GM18867 (cell line): ENCODE measurements around the gene KIAA0825.
A peak's percentile ranks its signal among the peaks of the same experiment; 100 is the strongest.

ENCODE experiments used
- ATAC-seq: cut with Tn5 transposase; IDR thresholded peaks from one replicate; pipeline ENCODE4 v1.9.1; 2021; ENCODE audit warnings: mild to moderate bottlenecking, moderate library complexity; ENCODE audit not compliant: unreplicated experiment

Gene KIAA0825

GRCh38 chr5:94618493-94619328 is at the start of gene KIAA0825, which contains the start of gene SLF1:
KIAA0825 (minus strand) TSS chr5:94618604; CDS start chr5:94537126, 81,478 bp downstream.
SLF1 (plus strand) TSS chr5:94618669; CDS start chr5:94628811, 10,142 bp downstream.
- ATAC-seq, result peak; percentile 99

DNA sequence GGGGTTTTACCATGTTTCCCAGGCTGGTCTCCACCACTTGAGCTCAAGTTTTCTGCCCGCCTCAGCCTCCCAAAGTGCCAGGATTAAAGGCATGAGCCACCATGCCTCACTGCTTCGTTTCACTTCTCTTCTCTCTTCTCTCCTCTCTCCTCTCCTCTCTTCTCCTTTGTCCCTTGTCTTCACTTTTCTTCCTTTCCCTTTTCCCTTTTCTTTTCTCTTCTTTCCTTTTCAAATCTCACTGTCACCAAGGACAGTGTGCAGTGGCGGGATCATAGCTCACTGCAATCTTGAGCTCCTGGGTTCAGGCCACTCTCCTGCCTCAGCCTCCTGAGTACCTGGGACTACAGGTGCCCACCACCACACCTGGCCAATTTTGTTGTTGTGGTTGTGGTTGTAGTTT is 49.5 kb upstream of the KIAA0825 start:
- no peak for ATAC-seq

- no peak for ATAC-seq
These were observed 42.7 kb upstream of the KIAA0825 start for GRCh38 chr5:94661086-94661485.

DNA sequence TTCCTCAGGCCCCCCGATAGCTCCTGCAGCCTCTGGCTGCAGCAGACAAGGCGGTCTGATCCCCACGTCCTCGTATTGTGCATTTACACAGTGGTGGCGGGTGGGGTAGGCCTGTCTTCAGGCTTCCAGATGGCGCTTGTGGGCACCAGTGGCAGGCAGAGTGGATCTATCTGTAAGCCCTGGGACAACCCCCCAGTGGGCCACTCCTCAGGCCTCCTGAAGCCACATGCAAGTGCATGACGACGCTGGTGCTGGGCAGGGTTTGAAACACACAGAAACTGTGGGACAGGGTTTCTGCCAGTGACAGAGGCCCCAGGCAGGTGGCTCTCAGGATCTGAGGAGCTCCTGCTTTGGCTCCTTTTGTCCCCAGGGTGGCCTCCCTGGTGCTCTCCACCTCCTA is 42.1 kb upstream of the KIAA0825 start:
- no peak for ATAC-seq

DNA sequence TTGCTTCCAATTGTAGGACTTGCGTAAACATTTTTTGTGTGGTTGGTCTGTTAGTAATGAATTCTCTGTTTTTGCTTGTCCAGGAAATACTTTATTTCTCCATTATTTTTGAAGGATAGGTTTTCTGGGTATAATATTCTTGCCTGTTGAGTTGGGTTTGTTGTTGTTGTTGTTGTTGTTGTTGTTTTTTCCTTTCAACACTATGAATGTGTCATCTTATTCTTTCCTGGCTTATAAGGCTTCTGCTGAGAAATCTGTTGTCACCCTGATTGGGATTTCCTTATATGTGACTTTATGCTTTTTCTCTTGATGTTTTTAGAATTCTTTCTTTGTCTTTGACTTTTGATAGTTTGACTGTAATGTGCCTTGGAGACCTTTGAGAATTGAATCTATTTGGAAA is 39.9 kb upstream of the KIAA0825 start:
- ATAC-seq, result no peak

- ATAC-seq, result no peak
These were observed 31.5 kb upstream of the KIAA0825 start for GRCh38 chr5:94649874-94650273.

DNA sequence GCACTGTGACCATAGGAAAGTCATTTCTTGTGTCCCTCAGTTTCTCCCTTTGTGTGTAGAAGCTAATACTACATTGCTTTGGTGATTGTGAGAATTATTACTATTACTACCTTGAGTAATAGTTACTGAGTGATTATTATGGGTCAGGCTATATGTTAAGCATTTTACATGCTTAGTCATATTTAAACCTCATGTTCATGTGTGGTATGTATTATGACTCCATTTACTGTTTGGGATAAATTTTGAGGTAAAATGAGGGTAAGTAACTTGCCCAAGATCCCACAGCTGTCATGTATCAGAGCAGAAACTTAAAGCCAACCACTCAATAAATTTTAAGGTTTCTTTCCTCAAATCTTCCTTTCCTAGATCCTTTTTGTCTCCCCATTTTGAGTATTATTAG is 28.4 kb upstream of the KIAA0825 start:
- no peak for ATAC-seq

GRCh38 chr5:94645053-94645452 is 26.6 kb upstream of the KIAA0825 start:
- ATAC-seq, result no peak

DNA sequence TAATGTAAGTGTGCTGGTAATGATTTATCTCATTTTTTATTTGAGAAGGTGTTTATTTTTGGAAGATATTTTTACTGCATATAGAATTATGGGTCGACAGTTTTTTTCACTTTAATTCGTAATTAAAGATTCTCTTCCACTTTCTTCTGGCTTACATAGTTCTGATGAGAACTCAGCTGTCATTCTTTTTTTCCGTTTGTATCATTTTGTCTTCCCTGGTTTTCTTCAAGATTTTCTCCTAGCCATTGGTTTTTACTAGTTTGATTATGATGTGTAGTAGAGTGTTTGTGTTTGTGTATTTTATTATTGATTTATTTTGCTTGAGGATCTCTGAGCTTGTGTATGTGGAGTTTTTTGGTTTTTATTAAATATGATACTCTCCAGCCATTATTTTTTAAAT is 21.8 kb upstream of the KIAA0825 start:
- no peak for ATAC-seq

DNA sequence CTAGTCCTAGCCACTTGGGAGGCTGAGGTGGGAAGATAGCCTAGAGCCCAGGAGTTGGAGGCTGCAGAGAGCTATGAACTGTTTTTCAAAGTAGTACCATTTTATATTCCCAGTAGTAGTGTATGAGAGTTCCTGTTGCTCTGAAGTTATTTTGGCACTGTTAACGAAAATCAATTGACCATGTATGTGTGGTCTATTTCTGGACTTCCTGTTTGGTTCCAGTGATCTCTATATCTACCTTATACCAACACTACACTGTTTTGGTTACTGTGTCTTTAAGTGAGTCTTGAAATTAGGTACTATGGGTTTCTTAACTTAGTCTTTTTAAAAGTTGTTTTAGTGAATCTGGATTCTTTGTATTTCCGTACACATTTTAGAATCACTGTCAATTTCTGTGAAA is 13.6 kb upstream of the KIAA0825 start:
- ATAC-seq, result peak; percentile 96

DNA sequence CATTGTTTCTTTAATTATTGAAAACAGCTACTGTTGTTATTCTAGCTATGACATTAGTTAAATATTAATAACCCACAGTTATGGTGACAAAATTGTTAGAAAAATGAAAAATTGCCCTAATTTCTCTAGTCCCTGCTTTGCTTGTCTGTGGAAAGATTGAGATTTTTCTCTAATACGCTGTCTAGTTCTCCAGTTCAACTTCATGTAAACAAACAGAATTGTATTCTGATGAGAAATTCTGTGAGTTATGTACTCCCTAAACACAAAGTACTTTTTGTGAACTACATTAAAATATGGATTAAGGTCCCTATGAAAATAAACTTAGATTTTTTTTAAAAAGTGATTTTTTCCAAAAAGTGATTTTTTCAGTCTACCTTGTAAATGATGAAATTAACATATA is 8.8 kb upstream of the KIAA0825 start:
- ATAC-seq, result no peak

DNA sequence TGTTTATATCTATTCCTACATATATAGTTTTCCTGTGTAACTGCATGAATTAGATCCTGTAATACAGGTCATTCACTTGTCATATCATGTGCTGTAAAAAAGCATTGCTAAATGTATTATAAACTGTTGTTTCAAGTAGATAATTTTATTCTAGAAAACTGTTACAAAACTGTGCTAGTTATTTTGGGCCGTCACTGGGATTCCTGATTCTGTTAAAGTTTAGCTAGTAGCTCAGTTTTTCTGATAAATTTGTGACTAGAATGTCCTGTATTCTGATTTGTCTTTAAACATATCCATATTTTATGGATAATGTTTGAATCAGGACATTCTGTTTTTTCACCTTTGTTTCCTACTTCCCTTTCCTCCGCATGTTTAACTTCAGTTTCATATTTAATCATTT is 5.5 kb upstream of the KIAA0825 start:
- ATAC-seq, result no peak

DNA sequence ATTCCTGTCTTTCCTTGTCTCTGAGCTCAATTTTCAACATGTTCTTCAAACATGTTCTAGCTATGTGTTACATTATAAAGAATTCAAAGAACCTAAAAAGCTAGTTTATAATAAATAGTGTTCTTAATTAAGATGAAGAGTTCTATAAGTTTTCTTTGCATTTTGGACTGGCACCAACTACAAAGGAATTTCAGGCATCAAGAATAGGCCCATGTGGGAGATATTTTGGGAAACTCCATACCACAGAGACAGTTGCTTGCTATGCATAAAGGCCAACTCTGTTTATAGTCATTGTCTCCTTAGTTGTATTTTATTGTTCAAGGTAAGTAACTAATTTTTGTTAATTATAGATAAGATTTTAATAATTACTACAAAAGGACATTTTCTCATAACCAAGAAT is 4.6 kb upstream of the KIAA0825 start:
- ATAC-seq, result no peak

DNA sequence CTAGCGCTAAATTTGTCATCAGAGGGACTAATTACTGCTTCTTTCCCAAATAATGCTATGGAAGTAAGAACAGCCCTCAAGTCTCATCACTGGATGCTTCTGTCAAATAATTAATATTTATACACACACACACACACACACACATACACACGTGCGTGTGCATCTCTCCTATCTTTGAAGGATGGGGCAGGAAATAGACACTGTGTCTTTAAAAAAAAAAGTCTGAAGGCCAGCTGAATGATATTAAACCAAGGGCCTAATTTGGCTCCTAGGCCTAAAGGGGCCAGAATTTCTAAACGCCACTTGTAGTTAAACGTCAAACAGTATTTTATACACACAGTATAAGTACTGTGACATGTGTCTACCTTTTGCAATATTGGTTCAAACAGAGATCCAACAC is 3.4 kb upstream of the KIAA0825 start:
- ATAC-seq, result no peak

GRCh38 chr5:94620256-94620655 is 1.9 kb upstream of the KIAA0825 start:
- no peak for ATAC-seq

- peak; percentile 26 for ATAC-seq
These were observed 343 bp downstream of the KIAA0825 start for GRCh38 chr5:94618029-94618492.

DNA sequence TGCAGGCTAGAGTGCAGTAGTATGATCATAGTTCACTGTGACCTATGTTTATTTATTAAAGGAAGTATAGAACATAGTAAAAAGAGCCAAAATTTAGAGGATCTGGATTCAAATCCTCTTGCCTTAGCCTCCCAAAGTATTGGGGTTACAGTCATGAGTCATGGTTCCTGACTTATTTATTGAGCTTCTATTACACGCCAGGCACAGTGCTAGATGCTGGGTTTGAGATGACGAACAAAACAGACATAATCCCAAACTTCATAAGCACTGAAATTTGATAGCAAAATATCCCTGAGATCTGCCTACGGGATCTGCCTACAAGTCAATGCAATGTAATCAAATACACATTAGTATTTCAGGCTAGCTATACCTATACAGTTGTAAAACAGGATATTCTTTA is 2.5 kb downstream of the KIAA0825 start:
- no peak for ATAC-seq

DNA sequence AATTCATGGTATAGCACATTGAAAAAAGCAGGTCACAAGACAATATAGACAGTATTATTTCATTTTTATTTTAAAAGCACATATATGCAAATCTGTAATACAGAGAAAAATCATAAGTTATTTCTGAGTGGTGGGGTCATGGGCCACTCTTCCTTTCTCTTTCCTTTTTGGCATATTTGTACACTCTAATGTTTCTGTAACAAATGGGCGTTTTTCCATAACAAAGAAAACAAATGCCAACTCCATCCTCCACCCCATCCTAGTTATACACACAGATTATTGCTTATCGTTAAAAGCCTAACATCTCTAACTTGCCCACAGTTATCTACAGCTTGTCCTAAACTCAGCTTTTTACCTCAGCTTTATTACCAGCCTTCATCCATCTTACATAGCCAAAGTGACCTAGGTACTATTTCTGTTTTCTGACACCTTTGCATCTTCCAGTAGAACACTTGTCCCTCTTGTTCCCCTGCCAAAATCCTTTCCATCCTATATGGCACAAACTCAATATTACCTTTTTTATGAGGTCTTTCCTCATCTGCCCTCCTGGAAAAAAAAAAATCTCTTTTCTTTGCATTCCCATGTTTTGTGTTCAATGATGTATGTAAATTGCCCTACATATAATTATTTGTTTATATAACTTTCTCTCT is 4.1 kb downstream of the KIAA0825 start:
- ATAC-seq, result no peak

DNA sequence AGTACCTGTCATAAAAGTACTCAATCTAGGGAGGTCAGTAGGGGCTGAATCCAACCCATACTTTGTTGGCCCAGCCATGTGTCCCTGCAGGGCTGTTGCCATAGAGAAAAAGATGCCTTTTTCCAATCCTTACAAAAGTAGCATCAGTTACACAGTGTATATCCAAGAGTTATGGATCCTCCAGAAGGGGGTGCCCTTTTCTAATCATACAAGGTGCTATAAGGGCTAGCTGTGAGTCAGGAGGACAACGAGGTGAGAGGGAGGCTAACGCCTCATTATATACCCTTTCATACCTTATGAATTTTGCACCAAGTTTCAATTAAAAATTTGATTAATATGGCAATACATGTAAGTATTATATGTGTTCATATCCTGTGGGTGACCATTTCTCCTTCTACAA is 4.8 kb downstream of the KIAA0825 start:
- ATAC-seq, result no peak

DNA sequence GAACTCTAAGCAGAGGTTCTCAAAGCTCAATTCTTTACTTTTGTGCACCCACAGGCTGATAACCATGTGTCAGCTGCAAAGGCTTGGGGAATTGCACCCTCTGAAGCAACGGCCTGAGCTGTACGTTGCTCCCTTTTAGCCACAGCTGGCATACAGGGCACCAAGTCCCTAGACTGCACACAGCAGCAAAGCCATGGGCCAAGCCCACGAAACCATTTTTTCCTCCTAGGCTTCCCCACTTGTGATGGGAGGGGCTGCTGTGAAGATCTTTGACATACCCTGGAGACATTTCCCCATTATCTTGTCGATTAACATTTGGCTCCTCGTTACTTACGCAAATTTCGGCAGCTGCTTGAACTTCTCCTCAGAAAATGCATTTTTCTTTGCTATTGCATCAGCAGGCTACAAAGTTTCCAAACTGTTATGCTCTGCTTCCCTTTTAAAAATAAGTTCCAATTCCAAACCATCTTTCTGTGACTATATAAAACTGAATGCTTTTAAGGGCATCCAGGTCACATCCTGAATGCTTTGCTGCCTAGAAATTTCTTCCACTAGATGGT is 23.0 kb downstream of the KIAA0825 start:
- ATAC-seq, result no peak

GRCh38 chr5:94577466-94578245 is 40.7 kb downstream of the KIAA0825 start:
- ATAC-seq, result peak; percentile 93
